Psoas muscle (tissue), 8 donors: ENCODE measurements around the gene TBK1. TPM values are rescaled to one million over a fixed set of nuclear protein-coding genes. Genes with fewer than 3 reads are reported as not detected.

Source experiments
- ATAC-seq, 4 donors: fragments of 200-7000 bp; cut with Tn5 transposase; one replicate each; pipeline ENCODE4 v1.9.1; 2020; ENCODE audit warnings: moderate library complexity in 3 of 4, mild to moderate bottlenecking in 2 of 4
- DNase-seq, 2 donors: peaks; one replicate each; pipeline ENCODE4 v3.0.0-alpha.2; 2020
- H3K27ac ChIP-seq: fragments of 200-600 bp; one replicate; pipeline ENCODE4 v1.8.0; 2022
- H3K27me3 ChIP-seq, 3 donors: fragments of 200-600 bp in 1 of 3; one replicate each; pipeline versions ENCODE4 v1.6.1 to v1.8.0; 2013 to 2022; ENCODE audit warnings: low read length in 2 of 3, mild to moderate bottlenecking in 2 of 3, moderate library complexity in 1 of 3; ENCODE audit not compliant: insufficient read depth in 3 of 3
- H3K36me3 ChIP-seq, 2 donors: fragments of 200-600 bp in 1 of 2; one replicate each; pipeline versions ENCODE4 v1.6.1 to v1.8.0; 2013 to 2022; ENCODE audit warnings: low read depth in 1 of 2, mild to moderate bottlenecking in 1 of 2, moderate library complexity in 1 of 2; ENCODE audit not compliant: insufficient read depth in 1 of 2
- H3K4me1 ChIP-seq: fragments of 200-600 bp; one replicate; pipeline ENCODE4 v1.8.0; 2022
- H3K4me3 ChIP-seq: fragments of 200-600 bp; one replicate; pipeline ENCODE4 v1.8.0; 2022; ENCODE audit warnings: mild to moderate bottlenecking
- H3K9me3 ChIP-seq: fragments of 200-600 bp; one replicate; pipeline ENCODE4 v1.8.0; 2022
- WGBS, 3 donors: extraction: QIAGEN DNeasy Blood & Tissue Kit; methylation state at CpG; one replicate each; pipeline versions ENCODE4 v1.1.6 to v1.1.7; 2013; 5-methylcytosine and 5-hydroxymethylcytosine counted together
- intact Hi-C, 2 donors: fragments of 100-400 bp; cut with DNase I; formaldehyde crosslinking; loops; one replicate each; pipeline versions ENCODE4 v1.11.0 to v1.14.2; 2022
- polyA plus RNA-seq, 3 donors: library from polyadenylated mRNA; stranded (reverse); fragments of 200-250 nt; gene quantifications; one replicate each; pipeline ENCODE4 v1.2.3, GENCODE V29; 2013
- total RNA-seq, 4 donors: library from RNA; stranded (reverse); fragmentation: NEBNext Ultra II Directional in 2 of 4; extraction: Animal tissue kit (Norgen Biotek cat#: 25700) in 2 of 4; gene quantifications; one replicate each; pipeline versions ENCODE4 v1.2.1 to v1.2.4, GENCODE V29; 2021 to 2023
- TF ChIP-seq, protein P1 (sequence below): fragments of 200-600 bp; IDR thresholded peaks from one replicate; pipeline ENCODE4 v1.8.0; 2022; ENCODE audit warnings: antibody characterized with exemption
- donor health status: healthy with polysubstance abuse.
- donor health status: DM: no; HTN: no; CAD: no; lungs with moderate emphysema.
- donor health status: Bipolar disorder and iron deficiency.
- donor health status: healthy.
- donor health status: DM: yes; HTN: yes; CAD: no.
- donor health status: DM: no; HTN: no; CAD: no.
- donor health status: DM: no; HTN: no; CAD: no.
- donor health status: DM: yes; HTN: yes; CAD: no.

TBK1 gene
- total and polyA plus RNA-seq, 7 donors: 11.6 to 39.8 (median 19.9) TPM

DNA sequence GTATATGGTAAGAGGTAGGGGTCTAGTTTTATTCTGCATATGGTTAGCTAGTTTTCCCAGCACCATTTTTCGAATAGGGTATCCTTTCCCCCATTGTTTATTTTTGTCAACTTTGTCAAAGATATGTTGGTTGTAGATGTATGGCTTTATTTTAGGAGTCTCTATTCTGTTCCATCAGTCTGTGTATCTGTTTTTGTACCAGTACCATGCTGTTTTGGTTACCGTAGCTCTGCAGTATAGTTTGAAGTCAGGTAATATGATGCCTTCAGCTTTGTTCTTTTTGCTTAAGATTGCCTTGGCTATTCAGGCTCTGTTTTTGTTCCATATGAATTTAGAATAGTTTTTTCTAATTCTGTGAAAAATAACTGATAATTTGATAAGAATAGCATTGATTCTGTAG is 24.9 kb downstream of the TBK1 start:
- Histone ChIP-seq H3K36me3 (peaks cover 11 to 80% of the 10 kb centered on the region in 2 donors), H3K27ac (no peak overlapping the region), H3K27me3 (no peaks in the 10 kb centered on the region), H3K4me1 (no peaks in the 10 kb centered on the region), H3K4me3 (no peak overlapping the region), H3K9me3 (peaks cover 17% of the 10 kb centered on the region)
- intact Hi-C loops: no loop called here
- WGBS, 3 donors: 99 to 100% (median 100%) methylated on average over 2 of the region's 2 CpGs
- no peak for ATAC-seq
- TF ChIP-seq, protein P1, sequence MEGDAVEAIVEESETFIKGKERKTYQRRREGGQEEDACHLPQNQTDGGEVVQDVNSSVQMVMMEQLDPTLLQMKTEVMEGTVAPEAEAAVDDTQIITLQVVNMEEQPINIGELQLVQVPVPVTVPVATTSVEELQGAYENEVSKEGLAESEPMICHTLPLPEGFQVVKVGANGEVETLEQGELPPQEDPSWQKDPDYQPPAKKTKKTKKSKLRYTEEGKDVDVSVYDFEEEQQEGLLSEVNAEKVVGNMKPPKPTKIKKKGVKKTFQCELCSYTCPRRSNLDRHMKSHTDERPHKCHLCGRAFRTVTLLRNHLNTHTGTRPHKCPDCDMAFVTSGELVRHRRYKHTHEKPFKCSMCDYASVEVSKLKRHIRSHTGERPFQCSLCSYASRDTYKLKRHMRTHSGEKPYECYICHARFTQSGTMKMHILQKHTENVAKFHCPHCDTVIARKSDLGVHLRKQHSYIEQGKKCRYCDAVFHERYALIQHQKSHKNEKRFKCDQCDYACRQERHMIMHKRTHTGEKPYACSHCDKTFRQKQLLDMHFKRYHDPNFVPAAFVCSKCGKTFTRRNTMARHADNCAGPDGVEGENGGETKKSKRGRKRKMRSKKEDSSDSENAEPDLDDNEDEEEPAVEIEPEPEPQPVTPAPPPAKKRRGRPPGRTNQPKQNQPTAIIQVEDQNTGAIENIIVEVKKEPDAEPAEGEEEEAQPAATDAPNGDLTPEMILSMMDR: no peak
- no peak for DNase-seq

- ATAC-seq (no peak), DNase-seq (no peak)
- H3K27me3 ChIP-seq: no peaks in the 10 kb centered on the region
- H3K9me3 ChIP-seq: peaks cover 17% of the 10 kb centered on the region
- intact Hi-C loops: no loop called here
- no peak overlapping the region for H3K4me3 ChIP-seq
- no peaks in the 10 kb centered on the region for H3K4me1 ChIP-seq
- TF ChIP-seq, protein P1: no peak
- no peak overlapping the region for H3K27ac ChIP-seq
- H3K36me3 ChIP-seq: peaks cover 9 to 91% of the 10 kb centered on the region in 2 donors
Measured at GRCh38 chr12:64478661-64479060, 26.7 kb downstream of the TBK1 start.

GRCh38 chr12:64480148-64480547 is 28.2 kb downstream of the TBK1 start:
- ATAC-seq (no peak), DNase-seq (no peak)
- Histone ChIP-seq H3K4me3 (no peak overlapping the region), H3K36me3 (peaks cover 8 to 90% of the 10 kb centered on the region in 2 donors), H3K4me1 (no peaks in the 10 kb centered on the region), H3K9me3 (peaks cover 17% of the 10 kb centered on the region), H3K27ac (no peak overlapping the region), H3K27me3 (no peaks in the 10 kb centered on the region)
- WGBS, 3 donors: 89 to 95% (median 93%) methylated on average over 1 of the region's 1 CpG
- intact Hi-C loops: no loop called here
- TF ChIP-seq, protein P1: no peak

GRCh38 chr12:64486657-64487056 is 34.7 kb downstream of the TBK1 start:
- WGBS, 3 donors: 95 to 99% (median 96%) methylated on average over 3 of the region's 3 CpGs
- TF ChIP-seq, protein P1: no peak
- H3K9me3 ChIP-seq: no peaks in the 10 kb centered on the region
- intact Hi-C loops: loop anchor here in 1 of 2 donors (5.0 kb wide), 1 partner anchor 59 kb away; no protein-coding TSS in a partner anchor
- no peak for DNase-seq
- H3K27me3 ChIP-seq: no peaks in the 10 kb centered on the region
- ATAC-seq: no peak
- H3K4me3 ChIP-seq: no peak overlapping the region
- no peak overlapping the region for H3K27ac ChIP-seq
- H3K36me3 ChIP-seq: peaks cover 3 to 99% of the 10 kb centered on the region in 2 donors
- no peaks in the 10 kb centered on the region for H3K4me1 ChIP-seq

DNA sequence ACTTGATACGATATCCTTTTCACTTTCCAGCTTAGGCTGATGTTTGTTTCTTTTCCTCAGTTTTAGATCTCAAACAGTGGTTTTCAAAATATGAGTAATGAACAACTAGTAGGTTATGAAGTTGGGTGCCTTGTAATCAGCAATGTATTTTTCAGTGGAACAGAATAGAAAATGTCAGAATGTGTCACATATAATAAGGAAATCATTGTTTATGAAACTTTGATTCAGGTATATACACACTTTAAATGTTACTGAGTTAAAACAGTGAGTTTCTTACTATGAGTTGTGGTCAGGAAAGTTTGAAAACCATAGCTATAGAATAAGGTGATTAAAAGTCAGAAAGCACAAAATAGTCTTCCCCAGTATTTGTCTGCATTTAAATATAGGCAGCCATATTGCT is 39.8 kb downstream of the TBK1 start:
- ATAC-seq (no peak), DNase-seq (no peak)
- no peak overlapping the region for H3K4me3 ChIP-seq
- H3K27ac ChIP-seq: no peak overlapping the region
- peaks cover 2 to 100% of the 10 kb centered on the region in 2 donors for H3K36me3 ChIP-seq
- TF ChIP-seq, protein P1: no peak
- H3K27me3 ChIP-seq: no peaks in the 10 kb centered on the region
- 92 to 98% (median 96%) methylated on average over 1 of the region's 1 CpG for WGBS, 3 donors
- H3K4me1 ChIP-seq: no peaks in the 10 kb centered on the region
- intact Hi-C loops: no loop called here
- H3K9me3 ChIP-seq: no peaks in the 10 kb centered on the region
